HepG2 (cell line): ENCODE data around the gene SRC. TPM values are rescaled to one million over a fixed set of nuclear protein-coding genes. Genes with fewer than 3 reads are reported as not detected.

Experiments used
- BRF2 ChIP-seq: sonication (generic); formaldehyde crosslinking; IDR thresholded peaks from 2 replicates; pipeline ENCODE4 v1.8.1; 2022; ENCODE audit warnings: mild to moderate bottlenecking, missing genetic modification reagents
- IRF1 ChIP-seq: sonication (generic); formaldehyde crosslinking; IDR thresholded peaks from 2 replicates; pipeline ENCODE4 v1.4.0; 2020; ENCODE audit warnings: low read depth, mild to moderate bottlenecking, missing genetic modification reagents
- IRF9 ChIP-seq: sonication (generic); formaldehyde crosslinking; IDR thresholded peaks from 2 replicates; pipeline ENCODE4 v1.8.0; 2022; ENCODE audit warnings: missing genetic modification reagents, mild to moderate bottlenecking, borderline replicate concordance
- KDM3A ChIP-seq: IDR thresholded peaks from 2 replicates; pipeline ENCODE4 v1.6.1; 2018; ENCODE audit warnings: low read depth, missing compliant biosample characterization
- MED13 ChIP-seq: sonication (generic); formaldehyde crosslinking; IDR thresholded peaks from 2 replicates; pipeline ENCODE4 v1.5.0; 2020; ENCODE audit warnings: missing genetic modification reagents
- PATZ1 ChIP-seq: sonication (generic); formaldehyde crosslinking; IDR thresholded peaks from 2 replicates; pipeline ENCODE4 v1.4.0; 2020; ENCODE audit warnings: missing genetic modification reagents
- PAXIP1 ChIP-seq: sonication (generic); formaldehyde crosslinking; conservative IDR thresholded peaks from 2 replicates; pipeline ENCODE4 v1.4.0; 2020; ENCODE audit warnings: mild to moderate bottlenecking, missing genetic modification reagents, moderate library complexity
- PBX2 ChIP-seq: IDR thresholded peaks from 2 replicates; pipeline ENCODE4 v1.6.1; 2016; ENCODE audit warnings: control low read depth
- SP1 ChIP-seq, 2 experiments: fragments of 450-650 bp in 1 of 2; sonication (generic) in 1 of 2; formaldehyde crosslinking in 1 of 2; IDR thresholded peaks; 2 replicates each; pipeline versions ENCODE4 v1.4.0 to v1.6.1; 2016 to 2020; ENCODE audit warnings: missing genetic modification reagents in 1 of 2
- THAP7 ChIP-seq: sonication (generic); formaldehyde crosslinking; IDR thresholded peaks from 2 replicates; pipeline ENCODE4 v1.8.1; 2023; ENCODE audit warnings: mild to moderate bottlenecking, missing genetic modification reagents
- TP53 ChIP-seq: sonication (generic); formaldehyde crosslinking; conservative IDR thresholded peaks from 2 replicates; pipeline ENCODE4 v1.4.0; 2020; ENCODE audit warnings: missing genetic modification reagents
- YEATS4 ChIP-seq: sonication (generic); formaldehyde crosslinking; IDR thresholded peaks from 2 replicates; pipeline ENCODE4 v1.4.0; 2020; ENCODE audit warnings: missing genetic modification reagents, borderline replicate concordance
- ZFP1 ChIP-seq: IDR thresholded peaks from 2 replicates; pipeline ENCODE4 v1.6.1; 2016
- ZNF280B ChIP-seq: sonication (generic); formaldehyde crosslinking; IDR thresholded peaks from 2 replicates; pipeline ENCODE4 v1.5.0; 2020; ENCODE audit warnings: missing genetic modification reagents, mild to moderate bottlenecking, borderline replicate concordance
- ZNF460 ChIP-seq: sonication (generic); formaldehyde crosslinking; IDR thresholded peaks from 2 replicates; pipeline ENCODE4 v1.5.1; 2020; ENCODE audit warnings: missing genetic modification reagents, mild to moderate bottlenecking, borderline replicate concordance
- polyA plus RNA-seq, 8 experiments: library from polyadenylated mRNA; depleted of rRNA in 3 of 8; stranded (reverse) in 7 of 8; unstranded in 1 of 8; fragments of >200 nt; fragmentation: Illumina TruSeq in 4 of 8; extraction: Trizol in 4 of 8; gene quantifications; 2 replicates each; pipeline versions ENCODE4 v1.2.1 to v1.2.3, GENCODE V29; 2011 to 2016; ENCODE audit warnings: low read depth in 4 of 8, missing spikeins in 1 of 8, mixed read lengths in 1 of 8; ENCODE audit not compliant: insufficient read depth in 1 of 8
- total RNA-seq, 5 experiments: library from RNA; depleted of rRNA; stranded (reverse); fragments of >200 nt; fragmentation: Illumina TruSeq; extraction: Trizol; gene quantifications; 2 replicates each; pipeline ENCODE4 v1.2.3, GENCODE V29; 2016; ENCODE audit warnings: low read depth in 1 of 5

The SRC gene
- total and polyA plus RNA-seq, 2 of the 13 experiments (the other 11 are each of a cell fraction or from before 2014, with no cell fraction given): 54.7 to 192 TPM

- TF ChIP-seq KDM3A (CRISPR knock-in tag) (no peak), THAP7 (peak; percentile 16; the same call in 1 of the 2 replicates), TP53 (CRISPR knock-in tag) (no peak), MED13 (CRISPR knock-in tag) (no peak), IRF1 (no peak), BRF2 (CRISPR knock-in tag) (no peak), PATZ1 (CRISPR knock-in tag) (0 out of 2 replicates have a peak, but pooled peaks have one; percentile 16), PAXIP1 (CRISPR knock-in tag) (no peak), ZNF280B (no peak), ZFP1 (CRISPR knock-in tag) (no peak), PBX2 (CRISPR knock-in tag) (no peak), YEATS4 (CRISPR knock-in tag) (no peak), SP1 (IDR thresholded peaks at IDR 0.05) (no peak), SP1 (CRISPR knock-in tag; IDR thresholded peaks at IDR 0.05) (no peak), IRF9 (CRISPR knock-in tag) (0 out of 2 replicates have a peak, but pooled peaks have one; percentile 34), ZNF460 (CRISPR knock-in tag) (peak; percentile 43; the same call in 1 of the 2 replicates)
Measured at GRCh38 chr20:37333130-37333847, 12.7 kb upstream of the SRC start (continued).
